ENCODE data around the gene TNP2.
A peak's percentile ranks its signal among the peaks of the same experiment; 100 is the strongest.

Gene TNP2

GRCh38 chr16:11271610-11272009, 2.5 kb upstream of the TNP2 start:
- TF ChIP-seq POLR2AphosphoS5 (IDR thresholded peaks at IDR 0.05; ENCODE audit: low read depth, low read length) (no peak), TAF1 (IDR thresholded peaks at IDR 0.05; ENCODE audit: low read depth, low read length) (no peak), SPI1 (IDR thresholded peaks at IDR 0.05; ENCODE audit: low read depth, low read length) (no peak), POLR2A (IDR thresholded peaks at IDR 0.05; ENCODE audit: low read depth, low read length) (no peak), PAX5 (IDR thresholded peaks at IDR 0.05; ENCODE audit: insufficient read depth, low read length, severe bottlenecking) (no peak), POU2F2 (IDR thresholded peaks at IDR 0.05; ENCODE audit: low read depth, low read length) (no peak)
- DNase-seq (ENCODE audit: insufficient read length, low spot score) (no peak), FAIRE-seq (no peak)

- no peak for FAIRE-seq
- no peak for TF ChIP-seq SPI1 (IDR thresholded peaks at IDR 0.05; ENCODE audit: low read depth, low read length)
- no peak for TF ChIP-seq PAX5 (IDR thresholded peaks at IDR 0.05; ENCODE audit: insufficient read depth, low read length, severe bottlenecking)
- no peak for TF ChIP-seq POU2F2 (IDR thresholded peaks at IDR 0.05; ENCODE audit: low read depth, low read length)
- TF ChIP-seq TAF1 (IDR thresholded peaks at IDR 0.05; ENCODE audit: low read depth, low read length): no peak
- TF ChIP-seq POLR2A (IDR thresholded peaks at IDR 0.05; ENCODE audit: low read depth, low read length): no peak
- no peak for TF ChIP-seq POLR2AphosphoS5 (IDR thresholded peaks at IDR 0.05; ENCODE audit: low read depth, low read length)
- no peak for DNase-seq (ENCODE audit: insufficient read length, low spot score)
Observed at GRCh38 chr16:11270602-11271162, 1.6 kb upstream of the TNP2 start.

- TF ChIP-seq SPI1 (IDR thresholded peaks at IDR 0.05; ENCODE audit: low read depth, low read length): no peak
- TF ChIP-seq PAX5 (IDR thresholded peaks at IDR 0.05; ENCODE audit: insufficient read depth, low read length, severe bottlenecking): no peak
- TF ChIP-seq POU2F2 (IDR thresholded peaks at IDR 0.05; ENCODE audit: low read depth, low read length): no peak
- no peak for TF ChIP-seq POLR2AphosphoS5 (IDR thresholded peaks at IDR 0.05; ENCODE audit: low read depth, low read length)
- no peak for TF ChIP-seq POLR2A (IDR thresholded peaks at IDR 0.05; ENCODE audit: low read depth, low read length)
- TF ChIP-seq TAF1 (IDR thresholded peaks at IDR 0.05; ENCODE audit: low read depth, low read length): no peak
- DNase-seq (ENCODE audit: insufficient read length, low spot score) (no peak), FAIRE-seq (no peak)
Observed at GRCh38 chr16:11265124-11265523, 4.0 kb downstream of the TNP2 start.

GRCh38 chr16:11264155-11264832, 4.8 kb downstream of the TNP2 start:
- no peak for DNase-seq (ENCODE audit: insufficient read length, low spot score)
- TF ChIP-seq PAX5 (IDR thresholded peaks at IDR 0.05; ENCODE audit: insufficient read depth, low read length, severe bottlenecking): no peak
- peak; percentile 91 for TF ChIP-seq SPI1 (IDR thresholded peaks at IDR 0.05; ENCODE audit: low read depth, low read length)
- peak; percentile 43 for FAIRE-seq

- TF ChIP-seq POU2F2 (IDR thresholded peaks at IDR 0.05; ENCODE audit: low read depth, low read length) (no peak), POLR2A (IDR thresholded peaks at IDR 0.05; ENCODE audit: low read depth, low read length) (no peak), TAF1 (IDR thresholded peaks at IDR 0.05; ENCODE audit: low read depth, low read length) (no peak), SPI1 (IDR thresholded peaks at IDR 0.05; ENCODE audit: low read depth, low read length) (no peak), POLR2AphosphoS5 (IDR thresholded peaks at IDR 0.05; ENCODE audit: low read depth, low read length) (no peak), PAX5 (IDR thresholded peaks at IDR 0.05; ENCODE audit: insufficient read depth, low read length, severe bottlenecking) (no peak)
- peak; percentile 85 for FAIRE-seq
- no peak for DNase-seq (ENCODE audit: insufficient read length, low spot score)
Observed at GRCh38 chr16:11263737-11264136, 5.4 kb downstream of the TNP2 start.

- DNase-seq (ENCODE audit: insufficient read length, low spot score) (no peak), FAIRE-seq (no peak)
- TF ChIP-seq SPI1 (IDR thresholded peaks at IDR 0.05; ENCODE audit: low read depth, low read length) (no peak), POLR2AphosphoS5 (IDR thresholded peaks at IDR 0.05; ENCODE audit: low read depth, low read length) (no peak), POU2F2 (IDR thresholded peaks at IDR 0.05; ENCODE audit: low read depth, low read length) (no peak), POLR2A (IDR thresholded peaks at IDR 0.05; ENCODE audit: low read depth, low read length) (no peak), PAX5 (IDR thresholded peaks at IDR 0.05; ENCODE audit: insufficient read depth, low read length, severe bottlenecking) (no peak), TAF1 (IDR thresholded peaks at IDR 0.05; ENCODE audit: low read depth, low read length) (no peak)
Observed at GRCh38 chr16:11262915-11263314, 6.2 kb downstream of the TNP2 start.

- no peak for DNase-seq (ENCODE audit: insufficient read length, low spot score)
- no peak for TF ChIP-seq POLR2AphosphoS5 (IDR thresholded peaks at IDR 0.05; ENCODE audit: low read depth, low read length)
- no peak for FAIRE-seq
Observed at GRCh38 chr16:11260596-11260966, 8.5 kb downstream of the TNP2 start.

GRCh38 chr16:11259655-11260595, 9.2 kb downstream of the TNP2 start:
- FAIRE-seq: no peak

More at GRCh38 chr16:11259655-11260595, 9.2 kb downstream of the TNP2 start:
- no peak for TF ChIP-seq SPI1 (IDR thresholded peaks at IDR 0.05; ENCODE audit: low read depth, low read length)
- TF ChIP-seq PAX5 (IDR thresholded peaks at IDR 0.05; ENCODE audit: insufficient read depth, low read length, severe bottlenecking): no peak
- TF ChIP-seq POU2F2 (IDR thresholded peaks at IDR 0.05; ENCODE audit: low read depth, low read length): no peak
- TF ChIP-seq POLR2AphosphoS5 (IDR thresholded peaks at IDR 0.05; ENCODE audit: low read depth, low read length): no peak
- no peak for TF ChIP-seq POLR2A (IDR thresholded peaks at IDR 0.05; ENCODE audit: low read depth, low read length)
- TF ChIP-seq TAF1 (IDR thresholded peaks at IDR 0.05; ENCODE audit: low read depth, low read length): no peak
- no peak for DNase-seq (ENCODE audit: insufficient read length, low spot score)
